Spleen (tissue), 13 donors: ENCODE data around the gene ENDOV. TPM values are rescaled to one million over a fixed set of nuclear protein-coding genes. Genes with fewer than 3 reads are reported as not detected.

Experiments used
- DNase-seq: peaks from one replicate; pipeline ENCODE4 v3.0.0-alpha.2; 2020
- H3K27ac ChIP-seq, 8 donors: fragments of 200-600 bp; sonication (generic) in 7 of 8; 1 replicate in 4 of 8; 2 replicates in 4 of 8; pipeline versions ENCODE4 v1.5.0 to v1.8.0; 2016 to 2021; ENCODE audit warnings: inconsistent platforms in 4 of 8, mild to moderate bottlenecking in 4 of 8, moderate library complexity in 1 of 8
- H3K27me3 ChIP-seq, 7 donors: fragments of 200-600 bp; sonication (generic) in 6 of 7; replicated peaks in 1 of 7; 1 replicate in 4 of 7; 2 replicates in 3 of 7; pipeline versions ENCODE4 v1.5.0 to v1.8.0; 2016 to 2021; ENCODE audit warnings: inconsistent platforms in 3 of 7, mild to moderate bottlenecking in 1 of 7
- H3K36me3 ChIP-seq, 6 donors: fragments of 200-600 bp; sonication (generic) in 5 of 6; 1 replicate in 4 of 6; 2 replicates in 2 of 6; pipeline versions ENCODE4 v1.5.0 to v1.8.0; 2016 to 2021; ENCODE audit warnings: inconsistent platforms in 2 of 6
- H3K4me1 ChIP-seq, 6 donors: fragments of 200-600 bp; sonication (generic) in 5 of 6; 1 replicate in 3 of 6; 2 replicates in 3 of 6; pipeline versions ENCODE4 v1.5.0 to v1.8.0; 2016 to 2021; ENCODE audit warnings: inconsistent platforms in 3 of 6
- H3K4me3 ChIP-seq, 8 donors: fragments of 200-600 bp; sonication (generic) in 7 of 8; 1 replicate in 4 of 8; 2 replicates in 4 of 8; pipeline versions ENCODE4 v1.5.0 to v1.8.0; 2016 to 2021; ENCODE audit warnings: inconsistent platforms in 4 of 8, mild to moderate bottlenecking in 4 of 8, moderate library complexity in 2 of 8
- H3K9me3 ChIP-seq, 8 donors: fragments of 200-600 bp; sonication (generic) in 7 of 8; 1 replicate in 4 of 8; 2 replicates in 4 of 8; pipeline versions ENCODE4 v1.5.0 to v1.8.0; 2016 to 2021; ENCODE audit warnings: inconsistent platforms in 4 of 8
- POLR2A ChIP-seq, 3 donors: fragments of 450-650 bp; IDR thresholded peaks; one replicate each; pipeline ENCODE4 v1.5.1; 2017; ENCODE audit warnings: antibody characterized with exemption in 3 of 3, mild to moderate bottlenecking in 1 of 3
- POLR2AphosphoS5 ChIP-seq, 3 donors: sonication (generic); formaldehyde crosslinking; IDR thresholded peaks; one replicate each; pipeline ENCODE4 v1.5.1; 2017; ENCODE audit warnings: antibody characterized with exemption in 3 of 3
- WGBS, 5 donors: extraction: QIAGEN DNeasy Blood & Tissue Kit in 3 of 5; methylation state at CpG; one replicate each; pipeline versions ENCODE4 v1.1.5 to v1.1.7; 2013 to 2018; 5-methylcytosine and 5-hydroxymethylcytosine counted together
- intact Hi-C: fragments of 100-400 bp; cut with DNase I; formaldehyde crosslinking; loops from one replicate; pipeline ENCODE4 v1.15.0; 2023; ENCODE audit warnings: low total_unique reads
- long read RNA-seq, 2 donors: transcript quantifications; one replicate each; lab custom pipeline, GENCODE V29; 2026
- polyA plus RNA-seq, 3 donors: library from polyadenylated mRNA; stranded (reverse); fragments of 200-250 nt; gene quantifications; one replicate each; pipeline ENCODE4 v1.2.1, GENCODE V29; 2013
- total RNA-seq, 7 donors: library from RNA; depleted of rRNA in 3 of 7; stranded (reverse); fragments of >200 nt in 3 of 7; fragmentation: NEBNext Ultra II Directional in 4 of 7; extraction: Animal tissue kit (Norgen Biotek cat#: 25700) in 4 of 7; gene quantifications; one replicate each; pipeline versions ENCODE4 v1.1.0 to v1.2.1, GENCODE V29; 2016 to 2021
- TF ChIP-seq, protein P1 (sequence below), 11 experiments: fragments of 200-600 bp in 7 of 11; fragments of 450-650 bp in 4 of 11; sonication (generic) in 4 of 11; IDR thresholded peaks in 8 of 11; conservative IDR thresholded peaks in 3 of 11; 1 replicate in 7 of 11; 2 replicates in 4 of 11; pipeline versions ENCODE4 v1.4.0 to v1.8.0; 2016 to 2021; ENCODE audit warnings: antibody characterized with exemption in 11 of 11, inconsistent platforms in 4 of 11, mild to moderate bottlenecking in 1 of 11
- donor health status: healthy with polysubstance abuse.
- donor health status: DM: no; HTN: no; CAD: no; lungs with moderate emphysema.
- donor health status: DM: no; HTN: no; CAD: no.
- donor health status: Bipolar disorder and iron deficiency.
- donor health status: healthy.
- donor health status: DM: no; HTN: no; CAD: no.
- donor health status: DM: yes; HTN: yes; CAD: no.

Gene ENDOV
- total RNA-seq (10 to 100 TPM; 20.3 to 47.4 (median 29.0) TPM), polyA plus RNA-seq (10 to 100 TPM in 2 of 3 donors, 1 to 10 TPM in 1; 9.7 to 22.2 (median 18.9) TPM)
- long read RNA-seq, donor 1, partial matches to known transcripts: 0 of 3 reads
- long read RNA-seq, donor 1, other reads (novel, unspliced or antisense): 0 of 3 reads
- long read RNA-seq, donor 2, partial matches to known transcripts: 0 of 2 reads
- long read RNA-seq, donor 2, other reads (novel, unspliced or antisense): 0 of 2 reads

DNA sequence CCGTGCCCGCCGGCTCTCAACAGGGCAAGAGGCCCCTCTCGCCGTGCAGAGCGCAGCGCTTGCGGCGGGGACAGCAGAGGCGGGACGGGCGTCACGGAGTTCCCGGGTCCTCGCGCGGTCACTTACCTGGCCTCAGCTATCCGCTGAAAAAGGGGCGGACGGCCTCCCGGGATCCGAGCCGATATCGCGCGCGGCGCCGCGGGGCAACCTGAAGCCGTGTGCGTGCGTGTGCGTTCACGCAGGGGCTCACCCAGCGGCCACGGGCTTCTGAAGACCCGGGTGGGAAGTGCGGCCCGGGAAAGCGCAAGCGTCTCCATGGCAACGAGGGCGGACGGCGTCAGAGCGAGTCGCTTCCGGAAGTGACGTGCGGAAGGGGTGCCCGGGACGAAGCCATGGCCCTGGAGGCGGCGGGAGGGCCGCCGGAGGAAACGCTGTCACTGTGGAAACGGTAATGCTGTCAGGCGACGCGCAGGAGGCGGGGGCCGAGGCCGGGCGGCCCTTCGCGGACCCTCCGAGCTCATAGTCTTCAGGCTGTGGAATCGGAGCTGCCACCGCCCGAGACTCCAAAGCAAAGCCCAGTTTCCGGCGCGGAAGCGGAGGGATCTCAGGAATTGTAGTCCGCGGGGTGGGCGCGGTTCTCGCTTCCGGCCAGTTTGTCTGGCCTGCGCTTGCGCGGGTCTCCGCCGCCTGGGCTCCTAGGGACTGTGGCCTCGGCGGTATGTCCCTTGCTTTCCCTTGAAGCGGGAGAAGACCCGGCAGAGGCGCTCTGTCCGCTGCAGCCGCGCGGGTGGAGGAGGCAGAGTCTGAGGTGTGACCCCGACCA lies at the start of gene ENDOV:
Gene ENDOV (plus strand): TSS at position 365 of the 823 bp plus-strand sequence. CDS start 28 bp downstream, at position 393.
- H3K36me3 ChIP-seq: peaks cover 0 to 31% (median 12%) of the 10 kb centered on the region in 6 donors
- peak; percentile 99 for DNase-seq
- TF ChIP-seq, protein P1, sequence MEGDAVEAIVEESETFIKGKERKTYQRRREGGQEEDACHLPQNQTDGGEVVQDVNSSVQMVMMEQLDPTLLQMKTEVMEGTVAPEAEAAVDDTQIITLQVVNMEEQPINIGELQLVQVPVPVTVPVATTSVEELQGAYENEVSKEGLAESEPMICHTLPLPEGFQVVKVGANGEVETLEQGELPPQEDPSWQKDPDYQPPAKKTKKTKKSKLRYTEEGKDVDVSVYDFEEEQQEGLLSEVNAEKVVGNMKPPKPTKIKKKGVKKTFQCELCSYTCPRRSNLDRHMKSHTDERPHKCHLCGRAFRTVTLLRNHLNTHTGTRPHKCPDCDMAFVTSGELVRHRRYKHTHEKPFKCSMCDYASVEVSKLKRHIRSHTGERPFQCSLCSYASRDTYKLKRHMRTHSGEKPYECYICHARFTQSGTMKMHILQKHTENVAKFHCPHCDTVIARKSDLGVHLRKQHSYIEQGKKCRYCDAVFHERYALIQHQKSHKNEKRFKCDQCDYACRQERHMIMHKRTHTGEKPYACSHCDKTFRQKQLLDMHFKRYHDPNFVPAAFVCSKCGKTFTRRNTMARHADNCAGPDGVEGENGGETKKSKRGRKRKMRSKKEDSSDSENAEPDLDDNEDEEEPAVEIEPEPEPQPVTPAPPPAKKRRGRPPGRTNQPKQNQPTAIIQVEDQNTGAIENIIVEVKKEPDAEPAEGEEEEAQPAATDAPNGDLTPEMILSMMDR (IDR thresholded peaks at IDR 0.05 in 8 of 11, conservative IDR thresholded peaks at IDR 0.05 in 3 of 11): peak in 1 of 11 experiments; percentile 40
- TF ChIP-seq POLR2A (IDR thresholded peaks at IDR 0.05) (no peak), POLR2AphosphoS5 (IDR thresholded peaks at IDR 0.05) (peak; percentile 89 to 91 (median 89))
- H3K4me3 ChIP-seq: peak within 1 kb of the TSS; percentile 67 to 91 (median 80)
- peaks cover 0 to 17% (median 0%) of the 10 kb centered on the region in 7 donors for H3K27me3 ChIP-seq
- WGBS, 5 donors: 0 to 1% (median 0%) methylated on average over 37 to 97 of the region's 97 CpGs
- intact Hi-C loops: no loop called here
- H3K9me3 ChIP-seq: no peaks in the 10 kb centered on the region
- peak within 1 kb of the TSS; percentile 89 to 95 (median 94) for H3K27ac ChIP-seq
- H3K4me1 ChIP-seq: peaks cover 8 to 48% (median 30%) of the 10 kb centered on the region in 6 donors

DNA sequence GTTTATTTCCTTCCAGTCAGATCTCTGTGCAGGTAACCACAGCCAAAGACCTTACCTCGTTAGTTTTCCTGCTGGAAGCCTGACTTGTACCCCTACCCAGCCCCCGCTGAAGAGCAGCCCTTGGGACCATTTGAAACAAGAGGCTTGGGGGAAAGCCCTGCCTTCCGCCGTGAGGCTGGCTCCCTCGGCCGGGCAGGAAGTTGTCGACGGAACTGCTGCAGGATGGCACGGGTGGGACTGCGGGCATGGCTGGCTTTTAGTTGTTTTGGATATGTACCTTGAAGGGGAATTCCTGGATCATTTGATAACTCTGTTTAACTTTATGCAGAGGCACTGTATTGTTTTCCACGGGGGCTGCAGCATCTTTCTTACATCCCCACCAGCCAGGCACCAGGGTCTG lies 49.0 kb upstream of the ENDOV start:
- intact Hi-C loops: no loop called here
- H3K4me1 ChIP-seq: peaks cover 0 to 23% (median 3%) of the 10 kb centered on the region in 6 donors
- no peaks in the 10 kb centered on the region for H3K27me3 ChIP-seq
- peaks cover 0 to 6% (median 0%) of the 10 kb centered on the region in 8 donors for H3K9me3 ChIP-seq
- WGBS, 5 donors: 73 to 88% (median 76%) methylated on average over 11 of the region's 11 CpGs
- TF ChIP-seq POLR2A (IDR thresholded peaks at IDR 0.05) (no peak), POLR2AphosphoS5 (IDR thresholded peaks at IDR 0.05) (peak; percentile 13 to 69 (median 63))
- TF ChIP-seq, protein P1 (IDR thresholded peaks at IDR 0.05 in 8 of 11, conservative IDR thresholded peaks at IDR 0.05 in 3 of 11): no peak
- H3K36me3 ChIP-seq: peaks cover 26 to 100% (median 95%) of the 10 kb centered on the region in 6 donors
- DNase-seq: peak; percentile 64
- H3K4me3 ChIP-seq: no peak overlapping the region
- peak overlapping the region in 2 of 8 donors; percentile 0 to 41 for H3K27ac ChIP-seq

DNA sequence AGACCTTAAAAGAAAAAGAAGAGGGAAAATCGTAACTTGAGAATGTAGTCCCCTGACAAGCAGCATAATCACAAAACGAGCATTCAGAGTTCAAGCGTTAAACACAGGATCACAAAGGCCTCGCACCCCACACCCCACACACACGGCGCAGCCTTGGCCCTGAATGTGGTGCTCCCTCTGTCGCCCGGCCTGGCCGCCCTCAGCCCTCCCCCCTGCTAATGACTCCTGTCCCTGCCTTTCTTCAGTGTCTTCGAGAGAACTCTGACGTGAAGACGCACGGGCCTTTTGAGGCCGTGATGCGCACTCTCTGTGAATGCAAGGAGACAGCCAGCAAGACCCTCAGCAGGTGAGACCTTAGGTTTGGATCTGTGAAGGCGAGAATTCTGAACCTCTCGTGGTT lies 47.5 kb upstream of the ENDOV start:
- no peaks in the 10 kb centered on the region for H3K27me3 ChIP-seq
- H3K27ac ChIP-seq: peak overlapping the region in 1 of 8 donors; percentile 8
- intact Hi-C loops: no loop called here
- no peaks in the 10 kb centered on the region for H3K9me3 ChIP-seq
- 89 to 94% (median 93%) methylated on average over 17 of the region's 17 CpGs for WGBS, 5 donors
- peak; percentile 36 for DNase-seq
- H3K4me1 ChIP-seq: peaks cover 0 to 23% (median 3%) of the 10 kb centered on the region in 6 donors
- no peak for TF ChIP-seq POLR2A (IDR thresholded peaks at IDR 0.05)
- TF ChIP-seq POLR2AphosphoS5 (IDR thresholded peaks at IDR 0.05): peak in 2 of 3 donors; percentile 8 to 57
- TF ChIP-seq, protein P1 (IDR thresholded peaks at IDR 0.05 in 8 of 11, conservative IDR thresholded peaks at IDR 0.05 in 3 of 11): no peak
- H3K36me3 ChIP-seq: peaks cover 23 to 100% (median 95%) of the 10 kb centered on the region in 6 donors
- no peak overlapping the region for H3K4me3 ChIP-seq
